Measurements from ENCODE around the gene SSRP1. TPM values are rescaled to one million over a fixed set of nuclear protein-coding genes. Genes with fewer than 3 reads are reported as not detected.

SSRP1 gene
- total and polyA plus RNA-seq, 2 of the 13 experiments (the other 11 are each of a cell fraction or from before 2014, with no cell fraction given): 93.6 to 129 TPM

DNA sequence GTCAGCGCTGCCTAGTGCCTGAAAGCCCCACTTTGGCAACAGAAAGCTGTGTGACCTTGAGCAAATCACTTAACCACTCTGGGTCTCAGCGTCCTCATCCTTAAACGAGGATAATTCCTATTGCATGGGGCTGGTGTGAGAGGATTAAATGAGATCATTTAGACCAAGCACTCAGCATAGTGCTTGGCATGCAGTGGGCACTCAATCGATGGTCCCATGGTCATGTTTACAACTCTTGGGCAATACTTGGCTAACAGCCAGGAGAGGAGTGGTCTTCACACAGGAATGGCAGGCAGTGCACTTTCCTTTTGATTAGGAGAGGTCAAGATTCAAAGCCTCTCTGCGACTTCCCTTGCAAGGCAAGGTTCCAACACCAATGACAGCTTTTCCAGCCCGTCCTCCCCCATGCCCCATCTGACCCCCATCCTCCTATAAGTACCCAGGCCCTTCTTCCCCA, 25.0 kb downstream of the SSRP1 start (continued):
- TF ChIP-seq ZKSCAN8 (CRISPR knock-in tag; IDR thresholded peaks at IDR 0.05; ENCODE audit: borderline replicate concordance) (0 out of 2 replicates have a peak, but pooled peaks have one; percentile 58), RAD51 (IDR thresholded peaks at IDR 0.05; ENCODE audit: borderline replicate concordance) (no peak), GTF3A (CRISPR knock-in tag; conservative IDR thresholded peaks at IDR 0.05) (no peak), NR2F1 (CRISPR knock-in tag; IDR thresholded peaks at IDR 0.05) (no peak), FOXP4 (CRISPR knock-in tag; IDR thresholded peaks at IDR 0.05) (peak; percentile 60; the same call in 1 of the 2 replicates), ELF3 (CRISPR knock-in tag; IDR thresholded peaks at IDR 0.05) (no peak), ARID5B (CRISPR knock-in tag; IDR thresholded peaks at IDR 0.05) (peak; percentile 70), ZNF883 (CRISPR knock-in tag; IDR thresholded peaks at IDR 0.05; ENCODE audit: not compliant biosample characterization) (no peak), ZNF781 (CRISPR knock-in tag; IDR thresholded peaks at IDR 0.05; ENCODE audit: borderline replicate concordance, not compliant biosample characterization) (no peak), ZBTB46 (CRISPR knock-in tag; IDR thresholded peaks at IDR 0.05; ENCODE audit: borderline replicate concordance) (no peak), ZNF10 (CRISPR knock-in tag; IDR thresholded peaks at IDR 0.05; ENCODE audit: borderline replicate concordance, low read depth) (no peak), ZNF766 (CRISPR knock-in tag; IDR thresholded peaks at IDR 0.05; ENCODE audit: borderline replicate concordance) (no peak), MIER2 (CRISPR knock-in tag; IDR thresholded peaks at IDR 0.05) (no peak), ZNF556 (CRISPR knock-in tag; IDR thresholded peaks at IDR 0.05; ENCODE audit: borderline replicate concordance) (peak; percentile 92), TEAD3 (CRISPR knock-in tag; optimal IDR thresholded peaks at IDR 0.05; ENCODE audit: borderline replicate concordance) (peak; percentile 85), AHR (CRISPR knock-in tag; IDR thresholded peaks at IDR 0.05) (no peak), SMAD3 (CRISPR knock-in tag; IDR thresholded peaks at IDR 0.05) (0 out of 2 replicates have a peak, but pooled peaks have one; percentile 61), PHB2 (IDR thresholded peaks at IDR 0.05; ENCODE audit: partially characterized antibody) (no peak), DPF2 (CRISPR knock-in tag; IDR thresholded peaks at IDR 0.05; ENCODE audit: borderline replicate concordance, low read depth) (peak; percentile 57; the same call in 1 of the 2 replicates), ZNF3 (CRISPR knock-in tag; IDR thresholded peaks at IDR 0.05) (0 out of 2 replicates have a peak, but pooled peaks have one; percentile 24), KDM5B (CRISPR knock-in tag; IDR thresholded peaks at IDR 0.05; ENCODE audit: borderline replicate concordance) (no peak), EEA1 (CRISPR knock-in tag; IDR thresholded peaks at IDR 0.05; ENCODE audit: borderline replicate concordance) (no peak), FOXK2 (IDR thresholded peaks at IDR 0.05) (no peak)

Data from HepG2 (cell line).